A673 (cell line): ENCODE results near the gene WDR41. TPM values are rescaled to one million over a fixed set of nuclear protein-coding genes. Genes with fewer than 3 reads are reported as not detected.

Source experiments
- BruUV-seq: library from RNA; stranded (reverse); fragments of 400-500 nt; replicated peaks from 2 replicates; lab custom pipeline; 2021; lab: Mats Ljungman, UMichigan
- CTCF ChIA-PET: fragments of 300-600 bp; sonication (Branson Sonifier 250); formaldehyde crosslinking; loops from one replicate; lab custom pipeline; 2022; ENCODE audit warnings: antibody characterized with exemption; lab: Charles Lee
- POLR2A ChIA-PET: fragments of 300-600 bp; sonication (Branson Sonifier 250); formaldehyde crosslinking; loops from one replicate; lab custom pipeline; 2022; ENCODE audit warnings: antibody characterized with exemption; ENCODE audit not compliant: low non-redundant PET; lab: Charles Lee
- DNase-seq: peaks from one replicate; pipeline ENCODE4 v3.0.0-alpha.2; 2015; ENCODE audit warnings: low spot score
- H3K27ac ChIP-seq: fragments of 200-600 bp; sonication (generic); 2 replicates; pipeline ENCODE4 v1.5.1; 2016; ENCODE audit warnings: mixed run types, low read depth, mild to moderate bottlenecking, mixed read lengths, antibody characterized with exemption, low read length; ENCODE audit not compliant: poor library complexity, severe bottlenecking
- H3K27me3 ChIP-seq: fragments of 200-600 bp; sonication (generic); replicated peaks from 2 replicates; pipeline ENCODE4 v1.6.1; 2017; ENCODE audit warnings: mixed run types, low read depth, mild to moderate bottlenecking, mixed read lengths, antibody characterized with exemption, low read length; ENCODE audit not compliant: insufficient read depth, poor library complexity
- H3K36me3 ChIP-seq: fragments of 200-600 bp; sonication (generic); 2 replicates; pipeline ENCODE4 v1.6.1; 2016; ENCODE audit warnings: mixed run types, mild to moderate bottlenecking, mixed read lengths, antibody characterized with exemption, low read length; ENCODE audit not compliant: insufficient read depth, poor library complexity, severe bottlenecking
- H3K4me1 ChIP-seq: fragments of 200-600 bp; sonication (generic); 2 replicates; pipeline ENCODE4 v1.6.1; 2017; ENCODE audit warnings: mixed run types, mild to moderate bottlenecking, mixed read lengths, antibody characterized with exemption, low read length; ENCODE audit not compliant: insufficient read depth, poor library complexity, severe bottlenecking
- H3K4me3 ChIP-seq: fragments of 200-600 bp; sonication (generic); 2 replicates; pipeline ENCODE4 v1.5.1; 2016; ENCODE audit warnings: low read depth, mixed run types, mild to moderate bottlenecking, mixed read lengths, low read length; ENCODE audit not compliant: poor library complexity, severe bottlenecking
- H3K9me3 ChIP-seq: fragments of 200-600 bp; sonication (generic); 2 replicates; pipeline ENCODE4 v1.6.1; 2016; ENCODE audit warnings: mixed run types, low read depth, mild to moderate bottlenecking, mixed read lengths, antibody characterized with exemption, low read length; ENCODE audit not compliant: poor library complexity, severe bottlenecking
- EZH2 ChIP-seq: fragments of 200-600 bp; sonication (generic); IDR thresholded peaks from 2 replicates; pipeline ENCODE4 v1.6.1; 2017; ENCODE audit warnings: borderline replicate concordance, low read depth, mild to moderate bottlenecking, mixed read lengths, antibody characterized with exemption, low read length; ENCODE audit not compliant: poor library complexity, severe bottlenecking
- intact Hi-C: fragments of 100-400 bp; cut with micrococcal nuclease; formaldehyde crosslinking; loops from one replicate; pipeline ENCODE4 v1.10.0; 2022; ENCODE audit not compliant: unreplicated experiment
- total RNA-seq: library from RNA; stranded (reverse); gene quantifications from 2 replicates; pipeline ENCODE4 v1.2.3, GENCODE V29; 2021
- TF ChIP-seq, protein P1 (sequence below): fragments of 300-800, 200-600 bp; sonication (generic); conservative IDR thresholded peaks from 2 replicates; pipeline ENCODE4 v1.5.1; 2017; ENCODE audit warnings: low read depth, mild to moderate bottlenecking, antibody characterized with exemption, low read length, moderate library complexity, mixed read lengths

Gene WDR41
- total RNA-seq, 1 experiment from 2014 or later: 30.4 TPM

DNA sequence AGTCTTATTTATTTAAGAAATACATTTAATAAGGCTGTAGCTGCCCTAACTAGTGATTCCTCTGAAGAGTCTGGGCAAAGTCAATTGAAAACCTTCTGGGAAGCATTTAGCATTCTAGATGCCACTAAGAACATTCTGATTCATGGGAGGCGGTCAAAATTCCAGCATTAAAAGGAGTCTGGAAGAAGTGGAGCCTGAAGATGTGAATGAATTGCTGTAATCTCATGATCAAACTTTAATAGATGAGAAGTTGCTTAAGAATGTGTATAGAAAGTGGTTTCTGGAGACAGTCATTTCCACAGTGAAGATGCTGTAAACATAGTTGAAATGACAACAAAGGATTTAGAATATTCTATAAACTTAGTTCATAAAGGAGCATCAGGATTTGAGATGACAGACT lies 61.4 kb downstream of the WDR41 start:
- intact Hi-C loops: loop anchor here (10.0 kb wide), 1 partner anchor 286 kb away; no protein-coding TSS in a partner anchor
- CTCF ChIA-PET: no interaction called here
- no peaks in the 10 kb centered on the region for H3K36me3 ChIP-seq
- TF ChIP-seq EZH2: no peak
- DNase-seq: no peak
- no peaks in the 10 kb centered on the region for H3K27me3 ChIP-seq
- H3K9me3 ChIP-seq: no peaks in the 10 kb centered on the region
- H3K4me1 ChIP-seq: no peaks in the 10 kb centered on the region
- H3K4me3 ChIP-seq: no peak overlapping the region
- no peak overlapping the region for H3K27ac ChIP-seq
- BruUV-seq: no TSS peak
- POLR2A ChIA-PET: no interaction called here

DNA sequence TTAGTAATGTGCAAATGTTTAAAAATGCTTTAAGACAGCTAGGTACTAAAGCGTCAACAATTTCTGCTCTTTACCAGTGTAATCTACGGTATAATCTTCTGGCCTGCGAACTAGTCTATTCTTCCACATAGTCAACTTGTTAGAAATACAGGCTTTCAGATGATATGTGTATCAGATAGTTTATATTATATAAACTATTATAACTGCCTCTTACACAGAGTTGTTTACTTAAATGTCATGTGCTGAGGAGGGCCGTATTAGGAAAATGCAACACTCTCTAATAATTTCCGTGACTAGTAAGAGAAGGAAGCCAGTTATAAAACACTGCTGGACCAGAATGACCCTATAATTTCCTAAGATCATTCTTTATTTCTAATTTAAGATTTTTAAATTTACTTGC lies 63.6 kb downstream of the WDR41 start:
- Histone ChIP-seq H3K4me1 (no peaks in the 10 kb centered on the region), H3K27ac (no peak overlapping the region), H3K4me3 (no peak overlapping the region), H3K27me3 (no peaks in the 10 kb centered on the region), H3K36me3 (no peaks in the 10 kb centered on the region), H3K9me3 (no peaks in the 10 kb centered on the region)
- DNase-seq: no peak
- CTCF ChIA-PET: no interaction called here
- intact Hi-C loops: no loop called here
- POLR2A ChIA-PET: no interaction called here
- BruUV-seq: no TSS peak
- TF ChIP-seq, protein P1, sequence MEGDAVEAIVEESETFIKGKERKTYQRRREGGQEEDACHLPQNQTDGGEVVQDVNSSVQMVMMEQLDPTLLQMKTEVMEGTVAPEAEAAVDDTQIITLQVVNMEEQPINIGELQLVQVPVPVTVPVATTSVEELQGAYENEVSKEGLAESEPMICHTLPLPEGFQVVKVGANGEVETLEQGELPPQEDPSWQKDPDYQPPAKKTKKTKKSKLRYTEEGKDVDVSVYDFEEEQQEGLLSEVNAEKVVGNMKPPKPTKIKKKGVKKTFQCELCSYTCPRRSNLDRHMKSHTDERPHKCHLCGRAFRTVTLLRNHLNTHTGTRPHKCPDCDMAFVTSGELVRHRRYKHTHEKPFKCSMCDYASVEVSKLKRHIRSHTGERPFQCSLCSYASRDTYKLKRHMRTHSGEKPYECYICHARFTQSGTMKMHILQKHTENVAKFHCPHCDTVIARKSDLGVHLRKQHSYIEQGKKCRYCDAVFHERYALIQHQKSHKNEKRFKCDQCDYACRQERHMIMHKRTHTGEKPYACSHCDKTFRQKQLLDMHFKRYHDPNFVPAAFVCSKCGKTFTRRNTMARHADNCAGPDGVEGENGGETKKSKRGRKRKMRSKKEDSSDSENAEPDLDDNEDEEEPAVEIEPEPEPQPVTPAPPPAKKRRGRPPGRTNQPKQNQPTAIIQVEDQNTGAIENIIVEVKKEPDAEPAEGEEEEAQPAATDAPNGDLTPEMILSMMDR: no peak
- no peak for TF ChIP-seq EZH2

DNA sequence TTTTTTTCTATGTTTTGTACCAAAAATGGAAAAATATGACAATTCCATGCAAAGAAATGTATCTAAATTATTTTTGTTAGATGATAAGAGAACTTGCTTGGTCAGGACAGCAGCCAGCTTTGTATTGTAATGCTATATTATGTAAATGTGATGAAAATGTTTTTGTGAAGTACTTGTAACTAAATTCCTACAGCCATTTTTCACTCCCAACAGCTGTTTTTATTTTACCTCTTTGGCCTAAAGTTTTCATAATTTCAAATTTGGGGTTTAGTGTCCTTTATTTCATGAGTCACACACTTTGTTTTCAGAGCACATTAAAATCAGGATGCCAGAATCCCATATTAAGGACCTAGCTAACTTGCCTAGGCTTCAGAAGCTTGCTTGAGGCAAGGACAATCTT lies 64.1 kb downstream of the WDR41 start:
- no peaks in the 10 kb centered on the region for H3K9me3 ChIP-seq
- H3K4me1 ChIP-seq: no peaks in the 10 kb centered on the region
- ChIA-PET POLR2A (no interaction called here), CTCF (no interaction called here)
- H3K27ac ChIP-seq: no peak overlapping the region
- DNase-seq: no peak
- intact Hi-C loops: no loop called here
- H3K4me3 ChIP-seq: no peak overlapping the region
- H3K36me3 ChIP-seq: no peaks in the 10 kb centered on the region
- TF ChIP-seq, protein P1: no peak
- no peak for TF ChIP-seq EZH2
- H3K27me3 ChIP-seq: no peaks in the 10 kb centered on the region
- no TSS peak for BruUV-seq

DNA sequence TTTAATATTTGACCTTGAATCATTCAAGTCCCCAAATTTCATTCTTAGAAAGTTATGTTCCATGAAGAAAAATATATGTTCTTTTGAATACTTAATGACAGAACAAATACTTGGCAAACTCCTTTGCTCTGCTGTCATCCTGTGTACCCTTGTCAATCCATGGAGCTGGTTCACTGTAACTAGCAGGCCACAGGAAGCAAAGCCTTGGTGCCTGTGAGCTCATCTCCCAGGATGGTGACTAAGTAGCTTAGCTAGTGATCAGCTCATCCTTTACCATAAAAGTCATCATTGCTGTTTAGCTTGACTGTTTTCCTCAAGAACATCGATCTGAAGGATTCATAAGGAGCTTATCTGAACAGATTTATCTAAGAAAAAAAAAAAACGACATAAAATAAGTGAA lies 65.4 kb downstream of the WDR41 start:
- H3K4me1 ChIP-seq: no peaks in the 10 kb centered on the region
- ChIA-PET CTCF (interaction anchor here (0.7 kb wide), 1 partner anchor 555 kb away, joined by 6 read pairs; no protein-coding TSS in a partner anchor), POLR2A (no interaction called here)
- no peak overlapping the region for H3K4me3 ChIP-seq
- no peaks in the 10 kb centered on the region for H3K27me3 ChIP-seq
- TF ChIP-seq EZH2: no peak
- TF ChIP-seq, protein P1: no peak
- no peaks in the 10 kb centered on the region for H3K9me3 ChIP-seq
- no peaks in the 10 kb centered on the region for H3K36me3 ChIP-seq
- no peak for DNase-seq
- no TSS peak for BruUV-seq
- no peak overlapping the region for H3K27ac ChIP-seq
- intact Hi-C loops: no loop called here
